ENCODE results near the gene CASS4. TPM values are rescaled to one million over a fixed set of nuclear protein-coding genes. Genes with fewer than 3 reads are reported as not detected.

CASS4 gene
- total RNA-seq, 1 donor from 2014 or later = 0.74 TPM

DNA sequence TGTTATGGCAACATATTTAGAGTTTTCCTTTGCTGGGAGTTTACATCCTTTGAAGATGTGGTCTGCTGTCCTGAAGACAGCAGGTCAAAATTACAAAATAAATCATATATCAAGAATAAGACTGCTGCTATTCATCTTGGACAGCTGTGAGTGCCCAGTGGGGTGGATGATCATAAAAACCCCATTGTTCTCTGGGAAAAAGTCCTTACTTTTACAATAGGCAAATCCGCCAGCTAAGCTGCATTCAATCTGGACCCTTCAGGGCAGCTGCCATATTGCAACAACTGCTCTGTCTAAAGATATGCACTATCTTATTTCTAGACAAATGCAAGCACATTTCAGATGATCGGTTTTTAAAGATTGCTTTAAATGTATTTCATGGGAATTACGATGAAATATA is 19.4 kb downstream of the CASS4 start:
- Histone ChIP-seq H3K27me3 (no peaks in the 10 kb centered on the region), H3K36me3 (no peaks in the 10 kb centered on the region), H3K4me3 (no peak overlapping the region), H3K4me1 (no peaks in the 10 kb centered on the region), H3K27ac (no peak overlapping the region), H3K9me3 (no peaks in the 10 kb centered on the region)
- TF ChIP-seq, protein P1, sequence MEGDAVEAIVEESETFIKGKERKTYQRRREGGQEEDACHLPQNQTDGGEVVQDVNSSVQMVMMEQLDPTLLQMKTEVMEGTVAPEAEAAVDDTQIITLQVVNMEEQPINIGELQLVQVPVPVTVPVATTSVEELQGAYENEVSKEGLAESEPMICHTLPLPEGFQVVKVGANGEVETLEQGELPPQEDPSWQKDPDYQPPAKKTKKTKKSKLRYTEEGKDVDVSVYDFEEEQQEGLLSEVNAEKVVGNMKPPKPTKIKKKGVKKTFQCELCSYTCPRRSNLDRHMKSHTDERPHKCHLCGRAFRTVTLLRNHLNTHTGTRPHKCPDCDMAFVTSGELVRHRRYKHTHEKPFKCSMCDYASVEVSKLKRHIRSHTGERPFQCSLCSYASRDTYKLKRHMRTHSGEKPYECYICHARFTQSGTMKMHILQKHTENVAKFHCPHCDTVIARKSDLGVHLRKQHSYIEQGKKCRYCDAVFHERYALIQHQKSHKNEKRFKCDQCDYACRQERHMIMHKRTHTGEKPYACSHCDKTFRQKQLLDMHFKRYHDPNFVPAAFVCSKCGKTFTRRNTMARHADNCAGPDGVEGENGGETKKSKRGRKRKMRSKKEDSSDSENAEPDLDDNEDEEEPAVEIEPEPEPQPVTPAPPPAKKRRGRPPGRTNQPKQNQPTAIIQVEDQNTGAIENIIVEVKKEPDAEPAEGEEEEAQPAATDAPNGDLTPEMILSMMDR (IDR thresholded peaks at IDR 0.05) = no peak
- TF ChIP-seq POLR2AphosphoS5 (IDR thresholded peaks at IDR 0.05; ENCODE audit: insufficient read depth in 1 of 2, low read depth in 1 of 2) (no peak), POLR2A (IDR thresholded peaks at IDR 0.05) (no peak)
- intact Hi-C loops (cut with DNase I) = no loop called here
- DNase-seq (ENCODE audit: extremely low spot score in 2 of 2) = no peak

DNA sequence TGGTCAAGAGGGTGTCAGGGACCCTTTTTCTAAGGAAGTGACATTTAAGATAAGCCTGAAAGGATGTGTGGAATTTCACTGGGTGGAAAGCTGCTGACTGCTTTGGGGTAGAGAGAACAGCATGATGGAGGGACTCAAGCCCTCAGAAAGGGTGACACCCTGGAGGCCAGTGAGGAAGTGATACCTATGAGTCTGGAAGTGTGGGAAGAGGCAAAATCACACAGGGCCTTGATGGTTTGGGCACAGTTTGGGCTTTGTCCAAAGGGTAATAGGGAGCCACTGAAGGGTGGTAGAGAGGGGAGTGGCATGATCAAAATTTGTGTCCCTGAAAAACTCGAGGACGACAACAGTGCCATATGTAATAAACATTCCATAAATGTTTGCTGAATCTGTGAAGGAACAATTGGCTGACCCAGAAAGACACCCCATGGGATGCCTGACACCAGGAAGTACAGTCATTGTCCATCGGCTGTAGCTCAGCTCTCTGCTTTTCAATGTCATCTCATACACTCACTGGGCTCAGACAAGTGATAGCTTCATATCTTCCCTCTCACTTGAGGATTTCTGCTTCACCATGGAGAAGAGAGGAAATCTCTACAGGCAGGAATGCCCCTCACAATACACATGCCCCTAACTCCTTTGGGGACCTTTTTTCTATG is 21.3 kb downstream of the CASS4 start:
- Histone ChIP-seq H3K36me3 (no peaks in the 10 kb centered on the region), H3K9me3 (no peaks in the 10 kb centered on the region), H3K27me3 (no peaks in the 10 kb centered on the region), H3K4me3 (no peak overlapping the region), H3K4me1 (no peaks in the 10 kb centered on the region), H3K27ac (no peak overlapping the region)
- no peak for DNase-seq (ENCODE audit: extremely low spot score in 2 of 2)
- TF ChIP-seq POLR2A (IDR thresholded peaks at IDR 0.05) = no peak
- TF ChIP-seq POLR2AphosphoS5 (IDR thresholded peaks at IDR 0.05; ENCODE audit: insufficient read depth in 1 of 2, low read depth in 1 of 2) = no peak
- intact Hi-C loops (cut with DNase I) = no loop called here

DNA sequence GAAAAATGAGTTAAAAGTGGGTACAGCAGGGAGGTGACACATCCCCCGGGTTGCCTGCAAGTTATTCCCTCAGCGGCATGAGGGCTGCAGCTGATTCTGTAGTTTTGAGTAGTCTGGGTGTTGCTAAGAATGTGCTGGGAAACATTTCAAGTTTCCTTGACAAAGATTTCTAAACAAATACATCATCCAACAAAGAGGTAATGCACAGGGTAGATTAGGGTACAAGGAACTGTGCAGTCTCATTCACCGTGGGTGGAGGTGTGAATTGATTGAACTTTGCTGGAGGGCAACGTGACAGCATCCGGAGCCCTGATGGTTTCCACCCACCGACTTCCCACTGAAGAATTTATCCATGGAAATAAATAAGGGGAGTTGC is 21.8 kb downstream of the CASS4 start:
- intact Hi-C loops (cut with DNase I) = no loop called here
- TF ChIP-seq POLR2AphosphoS5 (IDR thresholded peaks at IDR 0.05; ENCODE audit: insufficient read depth in 1 of 2, low read depth in 1 of 2) (no peak), POLR2A (IDR thresholded peaks at IDR 0.05) (no peak)
- TF ChIP-seq, protein P1 (IDR thresholded peaks at IDR 0.05) = no peak
- Histone ChIP-seq H3K9me3 (no peaks in the 10 kb centered on the region), H3K27ac (no peak overlapping the region), H3K36me3 (no peaks in the 10 kb centered on the region), H3K4me3 (no peak overlapping the region), H3K27me3 (no peaks in the 10 kb centered on the region), H3K4me1 (peaks cover under 1% of the 10 kb centered on the region)
- DNase-seq (ENCODE audit: extremely low spot score in 2 of 2) = no peak

DNA sequence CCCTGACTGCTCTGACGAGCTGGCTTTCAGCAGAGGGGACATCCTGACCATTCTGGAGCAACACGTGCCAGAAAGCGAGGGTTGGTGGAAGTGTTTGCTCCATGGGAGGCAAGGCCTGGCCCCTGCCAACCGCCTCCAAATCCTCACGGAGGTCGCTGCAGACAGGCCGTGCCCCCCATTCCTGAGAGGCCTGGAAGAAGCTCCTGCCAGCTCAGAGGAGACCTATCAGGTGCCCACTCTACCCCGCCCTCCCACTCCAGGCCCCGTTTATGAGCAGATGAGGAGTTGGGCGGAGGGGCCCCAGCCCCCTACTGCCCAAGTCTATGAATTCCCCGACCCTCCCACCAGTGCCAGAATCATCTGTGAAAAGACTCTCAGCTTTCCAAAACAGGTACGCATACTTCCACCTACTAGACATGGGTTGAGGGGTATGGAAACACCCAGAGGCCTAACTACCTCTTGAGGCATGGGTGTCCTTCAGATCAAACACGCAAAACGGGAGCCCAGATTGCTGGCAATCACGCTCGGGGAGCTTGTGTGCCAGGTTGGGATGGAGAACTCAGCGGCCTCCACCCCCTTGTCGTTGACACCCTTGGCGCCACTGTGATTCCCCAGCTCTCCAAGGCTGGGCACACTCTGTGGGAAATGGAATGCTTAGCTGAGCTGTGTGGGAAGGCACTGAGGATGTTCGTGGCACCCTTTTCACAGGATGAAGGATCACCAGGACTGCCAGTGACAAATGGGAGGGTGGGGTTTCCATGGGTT is 25.3 kb downstream of the CASS4 start:
- no peak for DNase-seq (ENCODE audit: extremely low spot score in 2 of 2)
- Histone ChIP-seq H3K4me3 (no peak overlapping the region), H3K27ac (no peak overlapping the region), H3K36me3 (no peaks in the 10 kb centered on the region), H3K4me1 (peaks cover 12% of the 10 kb centered on the region), H3K9me3 (no peaks in the 10 kb centered on the region), H3K27me3 (no peaks in the 10 kb centered on the region)
- intact Hi-C loops (cut with DNase I) = no loop called here
- TF ChIP-seq POLR2AphosphoS5 (IDR thresholded peaks at IDR 0.05; ENCODE audit: insufficient read depth in 1 of 2, low read depth in 1 of 2) (no peak), POLR2A (IDR thresholded peaks at IDR 0.05) (no peak)
- TF ChIP-seq, protein P1 (IDR thresholded peaks at IDR 0.05) = no peak

DNA sequence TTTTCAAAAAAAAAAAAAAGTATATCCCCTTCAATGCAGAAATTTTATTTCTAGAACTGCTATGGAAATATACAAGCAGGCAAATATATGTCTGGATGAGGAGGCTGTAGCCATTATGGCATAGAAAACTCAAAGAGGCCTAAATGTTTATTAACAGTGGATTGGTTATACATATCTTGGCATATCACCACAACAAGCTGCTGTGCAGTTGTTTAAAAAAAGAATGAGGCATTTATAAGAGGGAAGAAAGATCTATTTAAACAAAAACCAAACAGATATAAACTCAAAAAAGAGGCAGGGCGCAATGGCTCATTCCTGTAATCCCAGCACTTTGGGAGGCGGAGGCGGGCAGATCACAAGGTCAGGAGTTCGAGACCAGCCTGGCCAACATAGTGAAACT is 26.2 kb downstream of the CASS4 start:
- TF ChIP-seq, protein P1 (IDR thresholded peaks at IDR 0.05) = no peak
- TF ChIP-seq POLR2AphosphoS5 (IDR thresholded peaks at IDR 0.05; ENCODE audit: insufficient read depth in 1 of 2, low read depth in 1 of 2) (no peak), POLR2A (IDR thresholded peaks at IDR 0.05) (no peak)
- H3K36me3 ChIP-seq = no peaks in the 10 kb centered on the region
- H3K4me1 ChIP-seq = peaks cover 12% of the 10 kb centered on the region
- no peak overlapping the region for H3K4me3 ChIP-seq
- DNase-seq (ENCODE audit: extremely low spot score in 2 of 2) = no peak
- no peak overlapping the region for H3K27ac ChIP-seq
- H3K27me3 ChIP-seq = no peaks in the 10 kb centered on the region
- intact Hi-C loops (cut with DNase I) = no loop called here
- H3K9me3 ChIP-seq = no peaks in the 10 kb centered on the region
